HCT116 (cell line): ENCODE results near the gene SLC24A3. TPM values are rescaled to one million over a fixed set of nuclear protein-coding genes. Genes with fewer than 3 reads are reported as not detected.

Experiments
- ATAC-seq: fragments of 200-7000 bp; cut with Tn5 transposase; 2 replicates; pipeline ENCODE4 v1.9.1; 2020; ENCODE audit warnings: mild to moderate bottlenecking, moderate library complexity
- BruUV-seq: library from RNA; stranded (reverse); fragments of 400-500 nt; replicated peaks from 2 replicates; lab custom pipeline; 2021; lab: Mats Ljungman, UMichigan
- CTCF ChIA-PET: fragments of 300-600 bp; sonication (Branson Sonifier 250); formaldehyde crosslinking; loops from one replicate; lab custom pipeline; 2021; ENCODE audit warnings: antibody characterized with exemption; lab: Charles Lee
- POLR2A ChIA-PET: fragments of 300-600, 350-600 bp; sonication (Branson Sonifier 250); formaldehyde crosslinking; loops from one replicate; lab custom pipeline; 2021; ENCODE audit warnings: antibody characterized with exemption; lab: Charles Lee
- RAD21 ChIA-PET, 2 experiments: fragments of 300-600 bp; sonication (Branson Sonifier 250); formaldehyde crosslinking; loops; one replicate each; lab custom pipeline; 2023; ENCODE audit warnings: low total read pairs in 2 of 2; ENCODE audit not compliant: uncharacterized antibody in 2 of 2, unreplicated experiment in 2 of 2, low non-redundant PET in 1 of 2; lab: Charles Lee
- DNase-seq: peaks from one replicate; pipeline ENCODE4 v3.0.0-alpha.2; 2010; ENCODE audit warnings: low read depth, low spot score
- H2AFZ ChIP-seq: fragments of 200-600 bp; shearing (Covaris generic), sonication (generic); 2 replicates; pipeline ENCODE4 v1.6.1; 2017; ENCODE audit warnings: low read depth, mixed run types, mixed read lengths, antibody characterized with exemption, low read length; ENCODE audit not compliant: poor library complexity, severe bottlenecking
- H3K27ac ChIP-seq: 2 replicates; pipeline ENCODE4 v1.5.1; 2012; ENCODE audit warnings: low read depth, low read length
- H3K27me3 ChIP-seq: fragments of 200-600 bp; sonication (generic); 2 replicates; pipeline ENCODE4 v1.6.1; 2016; ENCODE audit warnings: mixed run types, low read length, mixed read lengths; ENCODE audit not compliant: insufficient read depth
- H3K36me3 ChIP-seq, 2 experiments: fragments of 200-500 bp in 1 of 2; fragments of 200-600 bp in 1 of 2; sonication (Bioruptor generic) in 1 of 2; sonication (generic) in 1 of 2; 2 replicates each; pipeline versions ENCODE4 v1.5.1 to v1.6.1; 2014 to 2016; ENCODE audit warnings: low read length in 2 of 2, inconsistent platforms in 1 of 2, mixed read lengths in 1 of 2, mixed run types in 1 of 2; ENCODE audit not compliant: insufficient read depth in 2 of 2, control insufficient read depth in 1 of 2
- H3K4me1 ChIP-seq, 2 experiments: fragments of 200-600 bp in 1 of 2; sonication (generic) in 1 of 2; 2 replicates each; pipeline versions ENCODE4 v1.5.1 to v1.6.1; 2012 to 2017; ENCODE audit warnings: low read length in 2 of 2, inconsistent platforms in 1 of 2, mild to moderate bottlenecking in 1 of 2, mixed read lengths in 1 of 2, mixed run types in 1 of 2, moderate library complexity in 1 of 2; ENCODE audit not compliant: insufficient read depth in 2 of 2, control insufficient read depth in 1 of 2
- H3K4me2 ChIP-seq: fragments of 200-600 bp; sonication (generic); 2 replicates; pipeline ENCODE4 v1.6.1; 2017; ENCODE audit warnings: mixed run types, low read length, mixed read lengths
- H3K4me3 ChIP-seq, 2 experiments: fragments of 200-600 bp in 1 of 2; sonication (generic) in 1 of 2; replicated peaks in 1 of 2; 2 replicates each; pipeline ENCODE4 v1.5.1; 2011 to 2016; ENCODE audit warnings: low read length in 2 of 2, control low read depth in 1 of 2, low read depth in 1 of 2, mild to moderate bottlenecking in 1 of 2, mixed read lengths in 1 of 2, mixed run types in 1 of 2
- H3K79me2 ChIP-seq: fragments of 200-600 bp; sonication (generic); 2 replicates; pipeline ENCODE4 v1.6.1; 2017; ENCODE audit warnings: mild to moderate bottlenecking, mixed run types, low read length, moderate library complexity, mixed read lengths; ENCODE audit not compliant: insufficient read depth
- H3K9ac ChIP-seq: fragments of 200-600 bp; sonication (generic); 2 replicates; pipeline ENCODE4 v1.6.1; 2016; ENCODE audit warnings: low read length, mixed read lengths
- H3K9me2 ChIP-seq: fragments of 200-600 bp; sonication (generic), shearing (Covaris generic); 2 replicates; pipeline ENCODE4 v1.6.1; 2017; ENCODE audit warnings: mixed run types, mild to moderate bottlenecking, moderate library complexity; ENCODE audit not compliant: insufficient read depth
- H3K9me3 ChIP-seq, 2 experiments: fragments of 200-500 bp in 1 of 2; fragments of 200-600 bp in 1 of 2; sonication (Bioruptor generic) in 1 of 2; sonication (generic) in 1 of 2; 2 replicates each; pipeline ENCODE4 v1.6.1; 2014 to 2017; ENCODE audit warnings: low read length in 2 of 2, mixed read lengths in 2 of 2, inconsistent platforms in 1 of 2, low read depth in 1 of 2, mild to moderate bottlenecking in 1 of 2, mixed run types in 1 of 2, moderate library complexity in 1 of 2; ENCODE audit not compliant: control insufficient read depth in 1 of 2, insufficient read depth in 1 of 2
- H4K20me1 ChIP-seq: fragments of 200-600 bp; sonication (generic), shearing (Covaris generic); 2 replicates; pipeline ENCODE4 v1.6.1; 2017; ENCODE audit warnings: mixed run types, mild to moderate bottlenecking, moderate library complexity; ENCODE audit not compliant: insufficient read depth
- CBX3 ChIP-seq: IDR thresholded peaks from 2 replicates; pipeline ENCODE4 v1.6.1; 2012; ENCODE audit warnings: low read depth
- CEBPB ChIP-seq: IDR thresholded peaks from 2 replicates; pipeline ENCODE4 v1.6.1; 2012; ENCODE audit warnings: low read depth
- CTCF ChIP-seq, 3 experiments: fragments of 200-600 bp in 1 of 3; sonication (generic) in 1 of 3; IDR thresholded peaks in 2 of 3; conservative IDR thresholded peaks in 1 of 3; 2 replicates each; pipeline ENCODE4 v1.5.1; 2012 to 2017; ENCODE audit warnings: low read depth in 2 of 3, low read length in 2 of 3, antibody characterized with exemption in 1 of 3, borderline replicate concordance in 1 of 3, control low read depth in 1 of 3, mild to moderate bottlenecking in 1 of 3, mixed read lengths in 1 of 3, mixed run types in 1 of 3, moderate library complexity in 1 of 3; ENCODE audit not compliant: insufficient read depth in 1 of 3
- EGR1 ChIP-seq: IDR thresholded peaks from 2 replicates; pipeline ENCODE4 v1.6.1; 2012; ENCODE audit warnings: low read depth
- ELF1 ChIP-seq: IDR thresholded peaks from 2 replicates; pipeline ENCODE4 v1.6.1; 2012; ENCODE audit warnings: low read depth, borderline replicate concordance
- EZH2phosphoT487 ChIP-seq: fragments of 200-600 bp; IDR thresholded peaks from 2 replicates; pipeline ENCODE4 v1.6.1; 2018; ENCODE audit warnings: antibody characterized with exemption, borderline replicate concordance
- FOSL1 ChIP-seq: IDR thresholded peaks from 2 replicates; pipeline ENCODE4 v1.6.1; 2012; ENCODE audit warnings: low read depth
- MAX ChIP-seq: IDR thresholded peaks from 2 replicates; pipeline ENCODE4 v1.6.1; 2012
- POLR2AphosphoS5 ChIP-seq: IDR thresholded peaks from 2 replicates; pipeline ENCODE4 v1.6.1; 2011; ENCODE audit warnings: mild to moderate bottlenecking, low read depth, low read length, moderate library complexity
- SIN3A ChIP-seq: IDR thresholded peaks from 2 replicates; pipeline ENCODE4 v1.6.1; 2012; ENCODE audit warnings: low read depth
- SRF ChIP-seq: IDR thresholded peaks from 2 replicates; pipeline ENCODE4 v1.6.1; 2012; ENCODE audit warnings: low read depth
- TCF7L2 ChIP-seq: IDR thresholded peaks from 2 replicates; pipeline ENCODE4 v1.7.0; 2011; ENCODE audit warnings: borderline replicate concordance, inconsistent platforms; ENCODE audit not compliant: insufficient read depth, insufficient read length; ENCODE audit errors: extremely low read depth
- ZFX ChIP-seq: fragments of 450-650 bp; IDR thresholded peaks from 2 replicates; pipeline ENCODE4 v1.6.1; 2017
- ZNF274 ChIP-seq: fragments of 200-500 bp; sonication (Bioruptor generic); IDR thresholded peaks from 2 replicates; pipeline ENCODE4 v1.6.1; 2014; ENCODE audit warnings: mild to moderate bottlenecking, low read depth, low read length, inconsistent platforms
- intact Hi-C: fragments of 100-400 bp; cut with micrococcal nuclease; formaldehyde crosslinking; loops from 2 replicates; pipeline ENCODE4 v1.10.0; 2022
- total RNA-seq: library from RNA; stranded (reverse); gene quantifications from one replicate; pipeline ENCODE4 v1.2.1, GENCODE V29; 2021; ENCODE audit not compliant: unreplicated experiment
- TF ChIP-seq, protein P1 (sequence below): IDR thresholded peaks from 2 replicates; pipeline ENCODE4 v1.6.1; 2012

SLC24A3 gene
- total RNA-seq, 1 experiment from 2014 or later, result not detected

GRCh38 chr20:19761326-19761725 is 548.9 kb downstream of the SLC24A3 start:
- peaks cover 6 to 18% of the 10 kb centered on the region in 2 experiments for H3K4me1 ChIP-seq
- no peaks in the 10 kb centered on the region for H3K9me3 ChIP-seq
- no TSS peak for BruUV-seq
- CTCF ChIA-PET, result no interaction called here
- TF ChIP-seq MAX (no peak), CEBPB (no peak), CTCF (IDR thresholded peaks at IDR 0.05 in 2 of 3, conservative IDR thresholded peaks at IDR 0.05 in 1 of 3; ENCODE audit: borderline replicate concordance in 1 of 3, insufficient read depth in 1 of 3, low read depth in 2 of 3, low read length in 2 of 3) (no peak), TCF7L2 (no peak), ZNF274 (no peak), ELF1 (no peak), POLR2AphosphoS5 (no peak), CBX3 (no peak), EGR1 (no peak), EZH2phosphoT487 (no peak), SRF (no peak), FOSL1 (no peak), ZFX (no peak), SIN3A (no peak)
- TF ChIP-seq, protein P1, sequence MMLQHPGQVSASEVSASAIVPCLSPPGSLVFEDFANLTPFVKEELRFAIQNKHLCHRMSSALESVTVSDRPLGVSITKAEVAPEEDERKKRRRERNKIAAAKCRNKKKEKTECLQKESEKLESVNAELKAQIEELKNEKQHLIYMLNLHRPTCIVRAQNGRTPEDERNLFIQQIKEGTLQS, result no peak
- no peaks in the 10 kb centered on the region for H3K27me3 ChIP-seq
- ATAC-seq (no peak), DNase-seq (no peak)
- RAD21 ChIA-PET, result no interaction called here
- H3K9ac ChIP-seq, result no peak overlapping the region
- no peak overlapping the region for H3K4me2 ChIP-seq
- H3K79me2 ChIP-seq, result no peaks in the 10 kb centered on the region
- no peaks in the 10 kb centered on the region for H3K9me2 ChIP-seq
- no peaks in the 10 kb centered on the region for H4K20me1 ChIP-seq
- intact Hi-C loops, result no loop called here
- POLR2A ChIA-PET, result no interaction called here
- H3K4me3 ChIP-seq, result no peak overlapping the region
- no peak overlapping the region for H2AFZ ChIP-seq
- no peaks in the 10 kb centered on the region for H3K36me3 ChIP-seq
- no peak overlapping the region for H3K27ac ChIP-seq
